ENCODE measurements around the gene CHAF1B.
"Not testable (repeated sequence)": the region's sequence is repeated elsewhere in the genome, so short reads cannot be mapped to it uniquely, and the experiment has no call there.

The CHAF1B gene

GRCh38 chr21:36385233-36386030 lies at the start of gene CHAF1B:
Gene CHAF1B (plus strand): TSS chr21:36385392. CDS start chr21:36386137, 745 bp downstream.
- DNase-seq = peak; percentile 21

GRCh38 chr21:36337099-36337509 lies 48.1 kb upstream of the CHAF1B start:
- no peak for DNase-seq

DNA sequence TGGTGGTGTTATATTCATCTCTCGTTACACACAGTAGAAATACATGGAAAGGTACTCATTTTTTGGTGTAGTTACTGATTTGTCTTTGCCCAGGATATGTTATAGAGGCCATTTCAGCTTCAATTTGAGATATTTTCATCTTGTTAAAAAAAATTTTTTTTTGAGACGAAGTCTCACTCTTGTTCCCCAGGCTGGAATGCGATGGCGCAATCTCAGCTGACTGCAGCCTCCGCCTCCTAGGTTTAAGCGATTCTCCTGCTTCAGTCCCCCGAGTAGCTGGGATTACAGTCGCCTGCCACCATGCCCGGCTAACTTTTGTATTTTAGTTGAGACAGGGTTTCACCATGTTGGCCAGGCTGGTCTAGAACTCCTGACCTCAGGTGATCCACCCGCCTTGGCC lies 46.2 kb upstream of the CHAF1B start:
- no peak for DNase-seq

- DNase-seq = not testable (repeated sequence)
Observed at GRCh38 chr21:36342581-36342980, 42.6 kb upstream of the CHAF1B start.

- DNase-seq = no peak
Observed at GRCh38 chr21:36344931-36345330, 40.3 kb upstream of the CHAF1B start.

GRCh38 chr21:36347278-36347961 lies 37.8 kb upstream of the CHAF1B start:
- no peak for DNase-seq

- DNase-seq = no peak
Observed at GRCh38 chr21:36347962-36348328, 37.2 kb upstream of the CHAF1B start.

DNA sequence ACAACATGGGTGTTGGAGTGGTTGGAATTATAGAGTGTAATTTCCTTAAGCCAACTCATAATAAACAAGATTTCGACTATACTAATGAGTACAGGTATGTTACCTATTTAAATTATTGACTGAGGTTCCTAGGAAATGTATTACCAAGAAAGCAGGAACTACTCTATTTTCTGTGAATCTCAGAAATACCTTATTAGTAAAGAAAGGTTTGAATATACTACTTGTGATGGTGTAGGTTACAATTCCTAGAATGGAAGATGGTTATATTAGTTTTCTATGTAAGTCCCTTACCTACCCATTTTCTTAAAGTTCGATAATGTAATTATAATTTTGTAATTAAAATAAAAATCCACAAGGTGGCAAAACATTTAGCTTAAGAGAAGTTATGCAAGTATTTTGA lies 35.9 kb upstream of the CHAF1B start:
- DNase-seq = no peak

DNA sequence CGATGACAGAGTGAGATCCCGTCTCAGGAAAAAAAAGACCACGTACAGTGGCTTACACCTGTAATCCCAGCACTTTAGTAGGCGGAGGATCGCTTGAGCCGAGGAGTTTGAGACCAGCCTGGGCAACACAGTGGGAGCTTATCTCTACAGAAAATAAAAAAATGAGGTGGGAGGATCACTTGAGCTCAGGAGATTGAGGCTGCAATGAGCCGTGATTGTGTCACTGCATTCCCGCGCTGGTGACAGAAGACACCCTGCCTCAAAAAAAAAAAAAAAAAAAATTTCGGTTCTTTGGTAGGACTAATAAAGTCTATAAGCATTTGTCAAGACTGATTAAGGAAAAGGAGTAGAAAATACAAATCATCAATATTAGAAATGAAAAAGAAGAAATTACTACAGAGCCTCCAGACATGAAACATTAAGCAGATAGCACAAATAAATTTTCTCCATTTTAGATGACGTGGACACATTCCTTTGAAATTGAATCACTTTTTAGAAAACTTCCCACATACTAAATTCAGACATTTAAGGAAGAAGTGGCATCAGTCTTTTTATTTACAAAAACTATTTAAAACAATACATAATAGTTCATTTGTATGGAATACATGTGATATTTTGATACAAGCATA lies 34.8 kb upstream of the CHAF1B start:
- no peak for DNase-seq

DNA sequence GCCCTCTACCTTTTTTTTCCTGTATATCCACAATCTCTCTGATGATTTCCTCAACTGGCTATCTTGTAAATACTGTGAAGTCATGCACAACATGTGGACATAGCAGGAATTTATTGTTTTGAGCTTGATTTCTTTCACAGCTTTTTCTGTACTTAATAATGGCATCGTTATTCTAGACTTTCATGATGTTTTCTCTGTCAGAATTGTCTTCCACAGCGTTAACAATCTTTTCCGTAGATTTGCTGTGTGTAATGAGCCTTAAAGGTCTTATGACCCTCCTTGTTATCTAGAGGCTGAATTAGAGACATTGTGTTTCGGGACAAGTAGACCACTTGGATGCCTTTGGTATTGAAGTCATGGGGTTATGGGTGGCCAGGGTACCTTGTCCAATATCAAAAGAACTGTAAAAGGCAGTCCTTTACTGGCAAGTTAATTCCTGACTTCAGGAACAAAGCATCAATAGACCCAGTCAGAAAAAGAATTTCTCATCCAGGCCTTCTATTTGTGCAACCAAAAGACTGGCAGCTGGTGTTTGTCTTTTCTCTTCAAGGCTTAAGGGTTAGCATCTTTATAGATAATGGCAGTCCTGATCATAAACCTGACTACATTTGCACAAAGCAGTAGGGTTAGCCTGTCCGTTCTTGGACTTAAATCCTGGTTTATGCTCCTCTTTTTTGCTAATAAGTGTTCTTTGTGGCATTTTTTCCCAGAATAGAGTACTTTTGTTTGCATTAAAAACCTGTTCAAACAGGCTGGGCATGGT lies 30.1 kb upstream of the CHAF1B start:
- DNase-seq = no peak

- DNase-seq = no peak
Observed at GRCh38 chr21:36355868-36356267, 29.3 kb upstream of the CHAF1B start.

- no peak for DNase-seq
Observed at GRCh38 chr21:36359185-36359584, 26.0 kb upstream of the CHAF1B start.

GRCh38 chr21:36369064-36369685 lies 16.0 kb upstream of the CHAF1B start:
- DNase-seq = no peak

DNA sequence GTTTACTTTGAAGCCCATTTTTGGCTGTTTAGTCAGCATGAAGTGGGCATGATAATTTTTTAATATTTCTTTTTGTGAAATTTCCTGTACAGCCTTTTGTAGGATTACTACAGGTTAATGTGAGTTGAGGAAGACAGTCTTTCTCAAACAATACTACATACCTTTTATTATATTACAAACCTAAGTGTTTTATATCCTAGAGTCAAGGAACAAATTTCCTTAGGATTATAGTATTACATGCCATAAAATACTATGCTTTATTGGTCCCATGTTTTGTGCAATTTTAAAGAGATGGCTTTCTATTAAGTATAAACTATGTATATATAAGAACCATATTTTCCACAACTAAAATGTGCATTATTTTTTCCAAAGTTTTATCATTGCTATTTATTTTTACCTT lies 9.2 kb upstream of the CHAF1B start:
- no peak for DNase-seq

DNA sequence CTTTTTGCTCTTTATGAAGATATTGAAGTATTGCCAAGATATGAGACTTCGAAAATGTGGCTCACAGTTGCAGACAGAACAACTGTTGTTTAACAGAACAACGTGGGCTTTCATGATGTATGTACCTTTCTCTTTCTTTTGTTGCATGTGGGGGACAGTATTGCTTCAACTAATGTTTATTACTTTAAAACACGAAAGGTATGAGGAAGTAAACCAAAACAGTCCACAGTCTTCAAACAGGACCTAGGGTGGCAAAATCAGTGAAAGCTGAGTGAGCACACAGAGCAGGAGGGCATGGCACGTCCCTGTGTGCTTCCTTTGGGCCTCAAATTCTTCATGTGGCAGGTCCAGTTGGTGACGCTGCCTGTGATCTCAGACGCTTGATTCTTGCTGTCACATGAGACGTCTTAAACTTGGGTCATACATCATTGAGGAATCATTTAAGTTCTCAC lies 7.8 kb upstream of the CHAF1B start:
- DNase-seq = no peak

GRCh38 chr21:36379251-36379650 lies 5.9 kb upstream of the CHAF1B start:
- no peak for DNase-seq

GRCh38 chr21:36381841-36382589 lies 3.2 kb upstream of the CHAF1B start:
- no peak for DNase-seq

GRCh38 chr21:36382722-36383121 lies 2.5 kb upstream of the CHAF1B start:
- DNase-seq = not testable (repeated sequence)

DNA sequence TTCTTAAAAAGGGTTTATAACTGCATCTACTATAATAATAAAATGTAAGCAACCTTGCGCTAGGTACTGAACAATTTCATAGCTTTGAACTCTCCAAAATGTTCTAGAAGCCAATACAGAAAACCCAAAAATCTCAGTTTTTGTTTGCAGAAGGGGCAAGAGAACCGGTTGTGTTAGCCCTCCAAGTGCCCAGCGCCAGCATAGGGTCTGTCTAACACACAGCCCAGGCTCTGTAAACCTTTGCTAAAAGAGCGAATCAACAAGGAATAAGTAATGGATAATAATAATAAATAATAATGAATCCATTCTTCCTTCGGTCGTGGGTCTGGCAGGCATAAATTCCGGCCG lies 333 bp upstream of the CHAF1B start:
- DNase-seq = no peak

- no peak for DNase-seq
Observed at GRCh38 chr21:36386031-36386642, 945 bp downstream of the CHAF1B start.

DNA sequence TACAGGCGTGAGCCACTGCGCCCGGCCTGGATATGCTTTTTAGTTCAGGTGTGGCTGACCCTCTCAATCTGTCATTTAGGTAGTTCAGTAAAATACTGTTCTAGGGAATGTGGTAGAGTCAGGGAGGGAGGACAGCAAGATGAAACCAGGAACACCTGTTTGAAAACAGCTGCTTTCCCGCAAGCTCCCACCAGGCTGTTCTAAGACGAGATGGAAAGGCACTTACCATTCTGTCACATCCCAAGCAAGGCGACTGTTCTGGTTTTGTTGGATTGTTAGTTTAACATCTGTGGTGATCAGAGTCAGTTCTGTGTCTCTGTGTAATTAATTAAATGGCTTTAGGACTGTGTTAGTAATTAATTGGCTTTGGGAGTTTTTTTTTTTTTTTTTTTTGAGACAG lies 2.9 kb downstream of the CHAF1B start:
- DNase-seq = no peak

DNA sequence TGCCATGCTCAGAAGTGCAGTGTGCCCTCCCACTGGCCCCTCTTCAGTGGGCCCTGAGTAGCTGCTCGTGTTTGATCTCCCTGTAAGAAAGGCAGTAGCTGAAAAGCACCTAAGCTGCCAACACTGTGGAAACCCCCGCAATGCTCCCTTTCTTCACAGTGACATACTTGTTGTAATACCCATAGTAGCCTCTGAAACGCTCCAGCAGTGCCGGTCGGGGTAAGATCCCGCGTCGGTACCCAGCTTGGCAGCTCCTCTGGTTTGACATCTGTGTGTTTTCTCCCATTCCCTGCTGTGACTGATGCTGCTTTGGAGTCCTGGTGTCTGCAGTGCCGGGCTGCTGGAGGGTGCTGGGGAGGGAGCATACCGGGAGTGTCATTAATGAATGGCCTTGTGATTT lies 3.6 kb downstream of the CHAF1B start:
- DNase-seq = no peak

All from SHP77 treated with DMSO at 0.1 percent for 48 hours (cell line).